ENCODE results near the gene TMA16. TPM values are rescaled to one million over a fixed set of nuclear protein-coding genes. Genes with fewer than 3 reads are reported as not detected.
"Not testable (repeated sequence)": the region's sequence is repeated elsewhere in the genome, so short reads cannot be mapped to it uniquely, and the experiment has no call there.

The TMA16 gene
- 26.1 and 26.9 TPM in 2 replicates for total RNA-seq

DNA sequence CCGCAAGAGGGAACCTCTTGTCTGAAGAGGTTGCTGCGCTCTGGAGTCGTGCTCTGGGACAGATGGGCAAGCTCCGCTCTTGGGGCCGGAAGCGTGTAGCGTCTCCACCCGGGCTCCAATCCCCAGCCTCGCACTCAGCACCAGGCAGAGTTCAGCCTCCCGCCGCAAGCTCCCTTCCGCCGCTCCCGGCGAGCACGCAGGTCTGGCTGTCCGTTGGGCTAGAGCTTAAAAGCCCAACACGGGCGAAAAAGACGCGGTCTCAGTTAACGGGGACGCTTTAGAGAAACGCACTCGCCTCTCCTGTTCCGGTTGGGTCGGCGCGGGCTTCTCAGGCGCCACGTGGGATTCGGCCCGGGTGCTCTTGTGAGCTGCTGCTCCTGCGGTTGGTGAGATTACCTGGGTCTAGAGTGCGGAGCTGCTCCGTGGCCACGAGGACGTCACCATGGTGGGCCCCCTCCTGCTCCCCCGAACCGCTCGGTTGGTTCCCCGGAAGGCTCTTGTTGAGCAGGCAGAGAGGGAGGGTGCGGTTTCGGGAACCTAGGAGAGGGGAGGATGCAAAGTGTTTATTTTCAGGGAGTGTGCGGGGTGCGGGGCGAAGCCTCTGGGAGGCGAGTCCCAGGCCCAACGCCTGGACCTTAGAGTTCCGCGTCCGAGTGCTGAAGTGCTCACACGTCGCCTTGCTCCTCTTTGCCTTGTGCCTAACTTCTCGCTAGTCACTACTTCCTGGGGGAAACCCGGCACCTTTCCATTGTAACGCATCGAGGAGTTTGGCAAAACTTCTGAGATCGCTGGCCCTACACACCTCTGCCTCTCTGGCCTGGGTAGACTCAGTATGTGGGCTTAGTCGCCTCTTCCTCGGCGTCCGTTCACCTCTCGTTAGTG lies at the start of gene TMA16:
TMA16 (plus strand) TSS at position 331 of the 882 bp plus-strand sequence; CDS start at position 443, 112 bp downstream.
- DNase-seq (ENCODE audit: extremely low read depth, low read depth, low spot score): peak; percentile 84

DNA sequence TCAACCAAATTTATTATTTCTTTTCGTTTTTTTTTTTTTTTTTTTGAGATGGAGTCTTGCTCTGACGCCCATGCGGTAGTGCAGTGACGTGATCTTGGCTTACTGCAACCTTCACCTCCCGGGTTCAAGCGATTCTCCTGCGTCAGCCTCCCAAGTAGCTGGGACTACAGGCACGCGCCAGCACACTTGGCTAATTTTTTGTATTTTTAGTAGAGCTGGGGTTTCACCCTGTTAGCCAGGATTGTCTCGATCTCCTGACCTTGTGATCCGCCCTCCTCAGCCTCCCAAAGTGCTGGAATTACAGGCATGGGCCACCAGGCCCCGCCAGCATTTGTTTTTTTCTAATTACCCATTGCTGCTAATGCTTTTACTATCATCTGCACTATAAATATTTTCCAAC lies 47.5 kb upstream of the TMA16 start:
- not testable (repeated sequence) for DNase-seq (ENCODE audit: extremely low read depth, low read depth, low spot score)

DNA sequence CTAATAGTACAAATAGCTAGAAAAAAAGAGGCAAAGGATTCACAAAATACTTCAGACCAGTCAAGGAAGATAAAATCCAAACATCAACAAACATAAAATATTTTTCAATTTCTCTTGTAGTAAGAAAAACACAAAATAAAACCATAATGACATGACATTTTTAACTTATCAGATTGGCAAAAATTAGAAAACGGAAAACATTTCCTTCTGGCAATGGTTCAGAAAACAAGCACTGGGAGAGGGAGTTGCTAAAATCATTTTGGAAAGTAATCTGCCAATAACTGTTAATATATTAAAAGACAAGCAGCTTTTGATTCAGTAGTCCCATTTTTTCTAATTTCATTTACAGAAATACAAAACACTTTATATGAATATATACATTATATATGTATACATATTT lies 47.0 kb upstream of the TMA16 start:
- DNase-seq (ENCODE audit: extremely low read depth, low read depth, low spot score): no peak

DNA sequence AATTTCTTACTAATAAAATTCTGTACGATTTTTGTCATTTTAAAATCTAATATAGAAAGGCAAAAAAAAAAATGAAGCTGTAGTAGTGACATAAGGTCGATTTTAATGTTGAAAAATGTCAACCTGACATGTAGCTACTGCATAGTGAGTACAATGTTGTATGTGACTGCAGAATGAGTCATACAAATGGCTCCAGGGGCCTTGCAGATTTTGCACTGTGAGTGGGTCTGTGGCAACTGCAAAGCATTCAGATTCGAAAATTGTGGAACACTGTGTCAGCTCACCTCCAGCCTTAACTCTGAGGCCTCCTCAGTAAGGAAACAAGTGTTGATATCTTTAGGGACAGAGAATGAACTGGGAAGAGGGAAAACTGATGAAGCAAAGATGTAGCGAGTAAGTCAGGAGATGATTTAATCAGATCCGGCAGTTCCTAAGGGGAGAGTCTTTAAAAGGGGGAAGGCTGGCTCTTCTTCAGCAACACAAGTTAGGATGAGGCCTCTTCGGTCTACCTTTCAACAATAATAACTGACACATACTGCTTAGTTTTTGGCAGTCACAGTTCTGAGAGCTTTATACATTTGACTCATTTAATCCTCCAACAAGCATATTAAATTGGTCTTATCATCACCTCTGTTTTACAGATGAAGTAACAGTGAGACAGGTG lies 45.8 kb upstream of the TMA16 start:
- no peak for DNase-seq (ENCODE audit: extremely low read depth, low read depth, low spot score)

DNA sequence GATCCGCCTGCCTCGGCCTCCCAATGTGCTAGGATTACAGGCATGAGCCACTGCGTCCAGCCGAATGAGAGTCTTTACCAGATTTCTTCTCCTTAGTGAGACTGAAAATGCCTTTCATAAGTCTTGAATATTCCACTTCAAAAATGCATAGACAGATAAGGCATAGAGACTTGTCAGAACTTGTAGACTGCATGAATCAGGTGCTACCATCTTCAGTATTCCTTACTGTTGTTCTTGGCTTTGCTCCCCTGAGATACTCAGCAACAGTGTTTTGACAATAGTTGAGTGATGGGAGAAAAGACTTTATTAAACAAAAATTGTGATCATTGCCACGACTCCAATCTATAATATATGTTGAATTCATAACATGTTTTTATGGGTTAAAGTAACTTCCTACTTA lies 31.9 kb upstream of the TMA16 start:
- DNase-seq (ENCODE audit: extremely low read depth, low read depth, low spot score): no peak

DNA sequence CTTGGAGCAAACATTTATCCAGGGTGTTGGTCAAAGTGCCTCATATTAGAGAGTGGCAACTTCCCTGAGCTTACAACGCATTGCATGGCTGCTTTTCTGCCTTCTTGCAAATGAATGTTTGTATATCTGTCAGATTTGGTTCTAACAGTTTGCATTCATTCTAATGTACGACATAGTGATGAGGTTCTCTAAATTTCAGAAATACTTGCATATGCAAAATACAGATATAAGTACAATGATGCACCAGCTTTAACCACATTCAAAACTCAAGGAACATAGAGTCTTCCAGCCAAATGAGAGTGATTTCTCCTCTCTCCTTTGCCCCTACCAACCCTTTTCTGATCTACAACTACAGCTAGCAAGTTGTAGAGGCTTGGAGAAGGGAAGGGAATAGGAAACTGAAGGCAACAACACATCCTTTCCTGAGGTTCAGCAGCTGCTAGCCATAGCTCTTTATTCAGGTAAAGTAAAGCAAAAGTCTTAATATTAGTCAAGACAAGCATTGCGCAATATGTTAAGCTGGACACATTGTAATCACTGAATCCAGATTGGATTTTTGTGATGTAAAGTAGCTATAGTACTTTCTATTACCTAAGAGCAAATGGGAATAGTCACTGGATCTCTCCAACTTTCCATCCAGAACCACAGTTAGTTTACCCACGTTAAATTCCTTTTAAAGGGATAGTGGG lies 27.3 kb upstream of the TMA16 start:
- DNase-seq (ENCODE audit: extremely low read depth, low read depth, low spot score): no peak

DNA sequence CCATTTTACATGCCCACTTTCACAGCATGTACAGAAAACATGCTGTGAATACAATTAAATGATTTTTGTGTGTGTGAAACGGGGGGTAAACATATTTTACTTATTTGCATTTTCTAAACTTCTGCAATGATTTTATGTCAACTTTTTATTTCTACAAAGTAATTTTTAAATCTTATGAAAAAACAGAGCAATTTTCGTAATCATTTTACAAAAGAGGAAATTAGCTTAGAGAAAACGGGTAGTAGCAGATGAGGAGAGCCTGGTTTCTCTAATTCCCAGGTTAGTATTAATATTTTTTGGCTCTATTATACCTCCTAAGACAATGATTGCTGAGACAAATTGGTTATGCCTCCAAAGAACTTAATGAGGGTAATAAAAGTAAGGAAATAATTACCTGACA lies 24.1 kb upstream of the TMA16 start:
- no peak for DNase-seq (ENCODE audit: extremely low read depth, low read depth, low spot score)

DNA sequence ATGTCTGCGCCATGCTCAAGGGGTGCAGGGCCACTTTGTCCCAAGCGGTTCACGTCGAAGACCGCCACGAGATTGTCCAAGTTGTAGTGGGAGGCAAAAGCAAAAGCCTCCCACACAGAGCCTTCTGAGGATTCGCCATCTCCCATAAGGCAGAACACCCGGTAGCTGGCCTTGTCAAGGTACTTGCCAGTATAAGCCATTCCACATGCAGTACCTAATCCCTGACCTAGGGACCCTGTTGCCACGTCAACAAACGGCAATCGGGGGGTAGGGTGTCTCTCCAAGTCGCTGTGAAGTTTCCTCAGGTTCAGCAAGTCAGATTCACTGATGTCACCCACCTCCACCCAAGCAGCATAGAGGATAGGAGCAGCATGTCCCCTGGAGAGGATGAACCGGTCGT lies 21.4 kb upstream of the TMA16 start:
- DNase-seq (ENCODE audit: extremely low read depth, low read depth, low spot score): no peak

DNA sequence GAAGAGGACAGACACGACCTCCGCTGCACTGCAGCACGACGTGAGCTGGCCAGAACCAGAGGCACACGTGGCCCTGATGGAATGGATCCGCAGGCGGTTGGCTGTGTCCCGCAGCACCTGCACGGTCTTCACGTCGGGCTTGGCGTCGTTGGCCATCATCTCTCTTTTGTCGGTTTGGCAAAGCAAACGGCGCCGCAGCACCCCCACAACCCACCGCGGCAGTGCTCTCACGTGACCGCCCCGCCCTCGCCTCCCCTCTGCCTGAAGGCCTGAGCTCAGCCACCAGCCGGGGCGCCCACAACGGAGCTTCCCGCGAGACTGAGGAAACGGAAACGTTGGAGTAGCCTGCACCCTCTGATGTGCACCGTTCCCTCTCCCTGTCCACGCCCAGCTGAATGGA lies 20.9 kb upstream of the TMA16 start, which contains the start of gene TKTL2:
TKTL2 (minus strand) TSS at position 179 of the 400 bp plus-strand sequence; CDS start at position 159, 20 bp downstream.
- DNase-seq (ENCODE audit: extremely low read depth, low read depth, low spot score): no peak

DNA sequence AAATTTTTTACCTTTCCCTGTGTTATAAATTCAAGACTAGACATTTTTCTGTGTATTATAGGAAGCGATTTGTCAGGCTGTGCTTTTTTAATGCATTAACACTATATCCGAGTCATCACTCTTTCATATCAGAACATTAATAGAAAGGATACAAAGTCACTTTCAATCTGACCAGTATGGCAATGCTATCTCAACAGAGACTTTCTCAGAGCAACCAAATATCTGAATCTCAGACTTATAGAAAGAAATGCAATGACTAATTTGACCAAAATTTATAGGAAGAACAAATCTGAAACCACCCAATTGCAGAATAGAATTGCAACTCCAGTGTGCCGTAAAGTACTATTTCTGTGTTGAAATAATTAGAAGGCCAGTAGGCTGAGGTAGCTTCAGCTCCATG lies 20.5 kb upstream of the TMA16 start:
- no peak for DNase-seq (ENCODE audit: extremely low read depth, low read depth, low spot score)

DNA sequence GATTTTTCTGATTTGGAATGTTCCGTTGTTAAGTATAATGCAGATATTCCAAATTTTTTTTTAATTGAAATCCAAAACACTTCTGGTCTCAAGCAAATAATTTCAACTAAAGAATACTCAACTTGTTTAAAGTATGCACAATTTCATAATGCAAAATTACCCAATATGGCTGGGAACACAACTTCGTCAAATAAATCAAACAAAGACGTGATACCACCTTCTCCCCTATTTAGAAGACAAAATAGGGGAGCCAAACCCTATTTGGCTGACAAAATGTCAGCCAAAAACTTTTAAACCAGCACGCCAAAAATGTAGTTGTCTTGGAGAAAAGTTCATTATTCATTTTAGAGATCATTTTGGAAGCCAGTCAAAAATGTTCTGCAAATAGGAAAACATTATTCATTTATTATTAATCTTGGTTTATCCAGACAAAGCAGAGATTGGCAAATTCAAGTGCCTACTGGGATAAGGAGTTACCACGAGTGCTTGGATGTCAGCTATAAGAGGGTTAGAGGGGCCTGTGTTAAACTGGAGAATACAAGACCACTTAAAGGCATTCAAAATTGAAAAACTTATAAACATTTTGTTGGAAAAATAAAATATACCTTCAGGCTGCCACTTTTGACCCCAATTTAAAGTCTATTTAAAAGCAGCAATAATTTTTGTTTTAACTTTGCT lies 17.6 kb upstream of the TMA16 start:
- DNase-seq (ENCODE audit: extremely low read depth, low read depth, low spot score): no peak

DNA sequence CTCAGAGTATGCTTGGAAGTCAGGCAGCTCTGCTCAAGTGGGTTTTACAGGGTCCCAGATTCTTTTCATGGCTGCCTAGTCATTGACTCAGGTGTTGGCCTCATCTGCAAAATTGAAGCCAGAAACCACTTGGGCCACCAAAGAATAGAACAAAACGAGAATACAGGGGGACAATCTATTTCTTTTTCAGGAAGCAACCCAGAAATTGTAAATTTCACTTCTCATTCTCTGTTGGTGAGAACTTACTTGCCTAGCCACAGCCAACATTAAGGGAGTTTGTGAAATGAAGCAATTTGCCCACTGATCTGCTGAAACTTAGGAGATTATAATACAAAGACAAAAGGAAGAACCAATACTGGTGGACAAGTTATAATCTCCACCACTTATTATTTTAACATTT lies 12.3 kb upstream of the TMA16 start:
- DNase-seq (ENCODE audit: extremely low read depth, low read depth, low spot score): no peak

DNA sequence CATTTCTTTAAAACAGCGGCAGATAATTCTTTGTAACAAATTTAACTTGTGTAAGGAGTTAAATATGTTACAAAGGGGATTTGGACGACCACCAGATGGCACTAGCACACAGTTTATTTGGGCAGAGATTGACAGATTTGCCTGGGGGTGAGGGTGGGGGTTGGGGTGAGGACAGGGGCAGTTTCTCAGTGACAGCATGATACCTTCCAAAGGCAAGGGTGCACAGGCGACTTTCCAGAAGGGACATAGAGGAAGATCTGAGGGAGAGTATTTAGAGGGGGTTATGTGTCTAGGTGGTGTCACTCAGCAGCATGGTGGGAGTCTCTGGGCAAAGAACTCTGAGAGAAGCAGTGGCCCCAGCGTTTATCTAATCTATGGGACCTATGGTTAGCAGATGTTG lies 9.6 kb upstream of the TMA16 start:
- peak; percentile 29 for DNase-seq (ENCODE audit: extremely low read depth, low read depth, low spot score)

DNA sequence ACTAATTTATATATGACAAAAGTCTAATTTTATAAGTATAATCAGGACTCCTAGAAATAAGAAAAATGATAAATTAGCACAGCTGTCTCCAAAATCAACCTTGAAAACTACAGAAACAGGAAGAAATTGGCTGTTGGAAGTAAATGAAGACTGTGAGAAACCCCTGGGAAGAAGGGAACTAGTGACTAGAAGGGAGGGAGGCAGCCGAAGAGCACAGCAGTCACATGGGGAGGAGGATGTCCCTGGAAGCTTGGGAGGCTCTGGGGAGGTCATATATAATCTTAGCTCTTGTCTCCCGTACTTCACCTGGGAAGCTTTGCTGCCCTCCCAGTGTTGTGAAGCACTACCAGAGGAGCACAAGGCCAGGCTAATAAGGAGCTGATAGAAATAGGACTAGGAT lies 8.9 kb upstream of the TMA16 start:
- no peak for DNase-seq (ENCODE audit: extremely low read depth, low read depth, low spot score)

DNA sequence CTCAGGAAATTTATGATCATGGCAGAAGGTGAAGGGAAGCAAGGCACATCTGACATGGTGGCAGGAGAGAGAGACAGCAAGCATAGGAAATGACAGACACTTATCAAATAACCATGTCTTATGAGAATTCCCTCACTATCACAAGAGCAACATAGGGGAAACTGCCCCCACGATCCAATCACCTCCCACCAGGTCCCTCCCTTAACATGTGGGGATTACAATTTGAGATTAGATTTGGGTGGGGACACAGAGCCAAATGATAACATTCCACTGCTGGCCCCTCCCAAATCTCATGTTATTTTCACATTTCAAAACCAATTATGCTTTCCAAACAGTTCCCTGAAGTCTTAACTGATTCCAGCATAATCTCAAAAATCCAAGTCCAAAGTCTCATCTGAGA lies 8.2 kb upstream of the TMA16 start:
- DNase-seq (ENCODE audit: extremely low read depth, low read depth, low spot score): no peak

DNA sequence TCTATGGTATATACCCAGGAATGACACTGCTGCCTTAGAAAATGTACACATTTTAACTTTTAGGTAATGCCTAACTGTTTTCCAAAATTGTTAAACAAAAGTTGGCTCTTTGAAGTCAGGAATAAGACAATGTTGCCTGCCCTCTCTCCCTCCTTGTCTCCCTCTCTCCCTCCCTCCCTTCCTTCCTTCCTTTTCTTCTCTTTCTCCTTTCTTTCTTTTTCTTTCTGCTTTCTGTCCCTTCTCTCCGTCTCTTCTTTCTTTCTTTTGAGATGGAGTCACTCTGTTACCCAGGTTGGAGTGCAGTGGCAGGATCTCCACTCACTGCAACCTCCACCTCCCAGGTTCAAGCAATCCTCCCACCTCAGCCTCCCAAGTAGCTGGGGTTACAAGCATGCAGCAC lies 4.6 kb upstream of the TMA16 start:
- DNase-seq (ENCODE audit: extremely low read depth, low read depth, low spot score): no peak

DNA sequence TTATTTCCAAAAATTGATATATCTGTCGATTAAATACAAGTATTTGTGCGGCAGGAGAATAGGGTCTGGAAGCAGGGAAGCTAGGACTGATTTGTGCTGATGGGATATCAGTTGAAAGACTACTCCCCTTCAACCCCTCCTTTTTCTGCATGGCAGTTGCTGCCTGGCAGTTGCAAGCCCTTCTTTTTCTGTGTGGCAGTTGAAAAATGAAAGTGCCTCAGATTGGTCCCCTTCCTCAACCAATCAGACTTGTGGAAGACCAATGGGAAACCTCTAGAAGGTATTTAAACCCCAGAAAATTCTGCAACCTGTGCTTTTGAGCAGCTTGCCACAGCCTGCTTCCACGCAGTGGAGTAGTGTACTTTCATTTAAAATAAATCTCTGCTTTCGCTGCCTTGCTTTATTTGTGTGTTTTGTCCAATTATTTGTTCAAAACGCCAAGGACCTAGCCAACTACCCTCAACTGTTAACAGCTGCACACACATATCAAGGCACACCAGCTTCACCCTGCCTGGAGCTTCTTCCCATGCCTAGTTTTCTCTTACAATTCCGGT lies 1.5 kb upstream of the TMA16 start:
- DNase-seq (ENCODE audit: extremely low read depth, low read depth, low spot score): no peak

DNA sequence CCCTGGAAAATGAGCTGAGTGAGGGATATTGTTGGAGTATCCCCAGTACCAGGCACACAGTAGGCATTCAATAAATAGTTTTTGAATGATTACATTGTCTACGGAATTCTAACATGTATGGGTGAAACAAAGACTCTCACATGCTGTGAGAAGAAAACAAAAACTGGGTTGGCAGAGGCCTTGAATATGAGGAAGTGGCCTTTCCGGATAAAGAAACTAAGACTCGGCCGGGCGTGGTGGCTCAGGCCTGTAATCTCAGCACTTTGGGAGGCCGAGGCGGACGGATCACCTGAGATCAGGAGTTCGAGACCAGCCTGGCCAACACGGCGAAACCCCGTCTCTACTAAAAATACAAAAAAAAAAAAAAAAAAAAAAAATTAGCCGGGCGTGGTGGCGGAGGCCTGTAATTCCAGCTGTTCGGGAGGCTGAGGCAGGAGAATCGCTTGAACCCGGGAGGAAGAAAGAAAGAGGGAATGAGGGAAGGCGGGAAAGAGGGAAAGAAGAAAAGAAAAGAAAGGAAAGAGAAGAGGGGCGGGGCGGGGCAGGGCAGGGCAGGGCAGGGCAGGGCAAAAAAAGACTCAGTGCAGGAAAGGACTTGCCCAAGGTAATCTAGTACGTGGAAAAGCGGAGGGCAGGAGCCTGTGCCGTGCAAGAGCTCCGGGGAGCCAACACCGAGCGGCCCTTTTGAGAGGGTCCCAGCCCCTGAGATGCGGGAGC lies 689 bp upstream of the TMA16 start:
- no peak for DNase-seq (ENCODE audit: extremely low read depth, low read depth, low spot score)

DNA sequence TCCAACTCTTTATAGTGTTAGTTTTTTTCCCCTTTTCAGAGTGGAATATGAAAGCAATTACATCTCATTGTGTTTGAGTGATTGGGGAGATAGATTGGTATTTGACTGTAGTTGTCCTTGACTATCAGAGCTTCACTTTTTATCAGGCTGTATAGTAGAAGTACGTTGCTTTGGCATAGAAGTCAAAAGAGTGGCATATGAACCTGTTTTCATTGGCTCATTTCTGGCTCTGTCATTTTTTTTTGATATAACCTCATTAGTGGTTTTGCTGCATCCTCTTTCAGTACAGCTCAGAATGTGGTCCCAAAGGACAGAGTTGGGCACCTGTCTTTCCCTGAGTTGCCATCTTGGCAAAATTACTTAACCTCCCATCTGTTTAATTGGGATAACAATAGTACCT lies 1.4 kb downstream of the TMA16 start:
- no peak for DNase-seq (ENCODE audit: extremely low read depth, low read depth, low spot score)

DNA sequence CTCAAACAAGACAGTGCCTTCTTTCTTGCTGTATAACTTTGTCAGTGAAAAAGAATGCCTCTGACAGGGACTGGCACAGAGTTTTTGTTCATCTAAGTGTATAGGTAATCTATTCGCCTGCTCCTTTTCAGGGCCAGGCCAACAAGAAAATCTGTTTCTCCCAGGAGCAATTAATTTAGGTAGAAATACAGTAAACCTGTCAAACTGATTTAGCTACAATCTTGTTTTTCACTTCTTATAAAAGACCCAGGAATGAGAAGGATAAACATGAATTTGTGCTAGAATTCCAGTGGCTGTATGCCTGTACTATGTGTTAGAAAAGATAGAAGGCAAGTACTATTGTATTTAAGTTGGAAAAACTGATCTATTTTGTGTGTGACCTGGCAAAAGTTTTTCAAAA lies 6.1 kb downstream of the TMA16 start:
- DNase-seq (ENCODE audit: extremely low read depth, low read depth, low spot score): no peak

Measured in glomerular endothelial cell (primary cell).